IMR-90 (cell line): ENCODE measurements around the gene CTBP2. TPM values are rescaled to one million over a fixed set of nuclear protein-coding genes. Genes with fewer than 3 reads are reported as not detected.

Experiments used
- ATAC-seq: fragments of 200-7000 bp; cut with Tn5 transposase; 2 replicates; pipeline ENCODE4 v1.9.1; 2020; ENCODE audit warnings: low read depth, mild to moderate bottlenecking, moderate library complexity
- BruUV-seq: library from RNA; stranded (reverse); fragments of 400-500 nt; replicated peaks from 2 replicates; lab custom pipeline; 2021; lab: Mats Ljungman, UMichigan
- CTCF ChIA-PET: fragments of 300-600 bp; formaldehyde crosslinking; extraction: SDS; loops from one replicate; lab custom pipeline; 2021; ENCODE audit warnings: antibody characterized with exemption; lab: Yijun Ruan, JAX
- POLR2A ChIA-PET: fragments of 300-600 bp; sonication (Branson Sonifier 250); formaldehyde crosslinking; loops from one replicate; lab custom pipeline; 2022; ENCODE audit warnings: antibody characterized with exemption; ENCODE audit not compliant: unreplicated experiment; lab: Charles Lee
- DNase-seq: peaks from one replicate; pipeline ENCODE4 v3.0.0; 2013
- H2AFZ ChIP-seq: replicated peaks from 2 replicates; pipeline ENCODE3; 2013; ENCODE audit warnings: low read length, mild to moderate bottlenecking; ENCODE audit not compliant: poor library complexity
- H2AK5ac ChIP-seq: 2 replicates; pipeline ENCODE4 v1.6.1; 2013; ENCODE audit warnings: low read depth, low read length, inconsistent platforms
- H2AK9ac ChIP-seq: replicated peaks from 2 replicates; pipeline ENCODE3; 2013; ENCODE audit warnings: mild to moderate bottlenecking, low read depth, low read length, moderate library complexity; ENCODE audit not compliant: poor library complexity
- H2BK120ac ChIP-seq: 2 replicates; pipeline ENCODE4 v1.6.1; 2013; ENCODE audit warnings: low read depth, low read length, inconsistent platforms
- H2BK15ac ChIP-seq: 3 replicates; pipeline ENCODE4 v1.6.1; 2013; ENCODE audit warnings: low read depth, low read length, inconsistent platforms
- H2BK20ac ChIP-seq: 2 replicates; pipeline ENCODE4 v1.6.1; 2013; ENCODE audit warnings: low read depth, mild to moderate bottlenecking, inconsistent platforms, low read length, moderate library complexity
- H2BK5ac ChIP-seq: 2 replicates; pipeline ENCODE4 v1.6.1; 2013; ENCODE audit warnings: mild to moderate bottlenecking, low read depth, low read length, inconsistent platforms; ENCODE audit not compliant: poor library complexity, severe bottlenecking
- H3K14ac ChIP-seq: replicated peaks from 2 replicates; pipeline ENCODE4 v1.6.1; 2013; ENCODE audit warnings: low read depth, low read length, inconsistent platforms
- H3K18ac ChIP-seq: 2 replicates; pipeline ENCODE4 v1.6.1; 2013; ENCODE audit warnings: low read depth, low read length, control low read depth
- H3K23ac ChIP-seq: 2 replicates; pipeline ENCODE4 v1.6.1; 2013; ENCODE audit warnings: low read depth, low read length, inconsistent platforms
- H3K27ac ChIP-seq: 2 replicates; pipeline ENCODE4 v1.5.1; 2013; ENCODE audit warnings: mild to moderate bottlenecking, control low read depth, low read length; ENCODE audit not compliant: insufficient read depth
- H3K27me3 ChIP-seq: 2 replicates; pipeline ENCODE4 v1.6.1; 2013; ENCODE audit warnings: low read length; ENCODE audit not compliant: control insufficient read depth, insufficient read depth
- H3K36me3 ChIP-seq: 2 replicates; pipeline ENCODE4 v1.6.1; 2013; ENCODE audit warnings: low read length, mixed read lengths; ENCODE audit not compliant: control insufficient read depth, insufficient read depth
- H3K4ac ChIP-seq: 2 replicates; pipeline ENCODE4 v1.6.1; 2013; ENCODE audit warnings: low read depth, low read length, inconsistent platforms
- H3K4me1 ChIP-seq: 2 replicates; pipeline ENCODE4 v1.6.1; 2013; ENCODE audit warnings: low read length, mixed read lengths; ENCODE audit not compliant: control insufficient read depth, insufficient read depth
- H3K4me2 ChIP-seq: 2 replicates; pipeline ENCODE4 v1.6.1; 2013; ENCODE audit warnings: low read depth, mild to moderate bottlenecking, control low read depth, low read length, moderate library complexity
- H3K4me3 ChIP-seq: 2 replicates; pipeline ENCODE4 v1.5.1; 2013; ENCODE audit warnings: low read depth, mild to moderate bottlenecking, control low read depth, low read length, moderate library complexity; ENCODE audit not compliant: insufficient read depth
- H3K56ac ChIP-seq: 2 replicates; pipeline ENCODE4 v1.6.1; 2013; ENCODE audit warnings: low read length, inconsistent platforms; ENCODE audit not compliant: insufficient read depth; ENCODE audit errors: extremely low read depth
- H3K79me1 ChIP-seq, 2 experiments: 2 replicates each; pipeline ENCODE4 v1.6.1; 2013; ENCODE audit warnings: low read length in 2 of 2, inconsistent platforms in 1 of 2, low read depth in 1 of 2
- H3K9ac ChIP-seq: 2 replicates; pipeline ENCODE4 v1.6.1; 2013; ENCODE audit warnings: low read depth, low read length, control low read depth
- H3K9me1 ChIP-seq: 2 replicates; pipeline ENCODE4 v1.6.1; 2013; ENCODE audit warnings: low read length, inconsistent platforms; ENCODE audit not compliant: insufficient read depth
- H3K9me3 ChIP-seq: 2 replicates; pipeline ENCODE4 v1.6.1; 2013; ENCODE audit warnings: low read length; ENCODE audit not compliant: control insufficient read depth, insufficient read depth
- H4K20me1 ChIP-seq: 2 replicates; pipeline ENCODE4 v1.6.1; 2013; ENCODE audit warnings: low read length, inconsistent platforms; ENCODE audit not compliant: insufficient read depth
- H4K5ac ChIP-seq: 2 replicates; pipeline ENCODE4 v1.6.1; 2013; ENCODE audit warnings: mild to moderate bottlenecking, low read depth, low read length, control low read depth
- H4K8ac ChIP-seq, 2 experiments: 2 replicates each; pipeline ENCODE4 v1.6.1; 2013; ENCODE audit warnings: low read depth in 2 of 2, low read length in 2 of 2, control low read depth in 1 of 2, inconsistent platforms in 1 of 2
- H4K91ac ChIP-seq: 2 replicates; pipeline ENCODE4 v1.6.1; 2013; ENCODE audit warnings: low read depth, low read length, inconsistent platforms; ENCODE audit not compliant: insufficient read depth
- CTCF ChIP-seq: conservative IDR thresholded peaks from 2 replicates; pipeline ENCODE4 v1.5.1; 2012; ENCODE audit warnings: mild to moderate bottlenecking, low read depth, low read length, improper control_type of control experiment
- ELK1 ChIP-seq: fragments of 150-350 bp; IDR thresholded peaks from 2 replicates; pipeline ENCODE4 v1.6.1; 2016; ENCODE audit warnings: low read depth, mild to moderate bottlenecking, low read length, moderate library complexity, borderline replicate concordance
- FOS ChIP-seq: fragments of 150-350 bp; IDR thresholded peaks from 2 replicates; pipeline ENCODE4 v1.6.1; 2016; ENCODE audit warnings: low read depth, low read length
- MAFK ChIP-seq: IDR thresholded peaks from 2 replicates; pipeline ENCODE4 v1.6.1; 2012; ENCODE audit warnings: low read depth, low read length, improper control_type of control experiment
- MXI1 ChIP-seq: IDR thresholded peaks from 2 replicates; pipeline ENCODE4 v1.6.1; 2012; ENCODE audit warnings: low read depth, mild to moderate bottlenecking, low read length, moderate library complexity, borderline replicate concordance
- POLR2A ChIP-seq: IDR thresholded peaks from 2 replicates; pipeline ENCODE4 v1.6.1; 2012; ENCODE audit warnings: mild to moderate bottlenecking, low read depth, low read length
- RAD21 ChIP-seq: IDR thresholded peaks from 2 replicates; pipeline ENCODE4 v1.6.1; 2012; ENCODE audit warnings: low read length, improper control_type of control experiment
- WGBS, 2 experiments: methylation state at CpG; one replicate each; pipeline versions ENCODE4 v1.1.5 to v1.1.7; 2013; ENCODE audit warnings: missing lambda C conversion rate in 2 of 2; ENCODE audit not compliant: insufficient read length in 1 of 2; ENCODE audit errors: extremely low coverage in 2 of 2; 5-methylcytosine and 5-hydroxymethylcytosine counted together
- dilution Hi-C: fragments of 300-500 bp; cut with HindIII; formaldehyde crosslinking; loops from one replicate; pipeline ENCODE4 v1.14.3; 2018; ENCODE audit warnings: low sequenced_read_pairs; ENCODE audit not compliant: unreplicated experiment
- in situ Hi-C: fragments of 300-500 bp; cut with MboI; formaldehyde crosslinking; loops from 3 replicates; pipeline ENCODE4 v1.14.3; 2019; ENCODE audit warnings: low sequenced_read_pairs, inconsistent platforms, mixed read lengths
- intact Hi-C: fragments of 100-400 bp; cut with micrococcal nuclease; formaldehyde crosslinking; loops from 2 replicates; pipeline ENCODE4 v1.10.0; 2022
- polyA plus RNA-seq, 3 experiments: library from polyadenylated mRNA; depleted of rRNA; stranded (reverse); fragments of >200 nt; gene quantifications; 2 replicates each; pipeline ENCODE4 v1.2.3, GENCODE V29; 2012; ENCODE audit warnings: low replicate concordance in 1 of 3
- total RNA-seq: library from RNA; depleted of rRNA; stranded (reverse); fragments of >200 nt; gene quantifications from 2 replicates; pipeline ENCODE4 v1.2.3, GENCODE V29; 2012
- TF ChIP-seq, protein P1 (sequence below): fragments of 150-350 bp; IDR thresholded peaks from 2 replicates; pipeline ENCODE4 v1.6.1; 2017; ENCODE audit warnings: mild to moderate bottlenecking, antibody characterized with exemption, low read length, low read depth

The CTBP2 gene
- total and polyA plus RNA-seq, 2 of the 4 experiments (the other 2 are of a cell fraction): 81.0 to 86.6 TPM

DNA sequence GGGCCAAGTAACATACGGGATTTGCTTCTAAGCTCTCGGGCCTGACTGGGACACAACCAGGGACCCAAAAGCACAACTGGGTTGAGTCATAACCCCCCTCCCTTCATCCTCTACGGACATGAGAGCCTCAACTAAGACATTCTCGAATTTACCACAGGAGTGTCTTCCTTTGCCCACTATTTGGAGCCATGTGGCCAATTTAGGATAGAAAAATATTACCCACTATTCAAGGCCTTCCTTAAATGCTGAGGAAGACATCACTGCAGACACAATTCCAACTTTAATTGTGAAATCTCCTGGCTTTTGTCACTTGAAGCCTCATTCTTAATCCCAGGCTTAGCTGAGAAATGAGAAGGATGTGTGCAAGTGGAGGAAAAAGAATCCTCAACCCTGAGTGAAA lies 11.8 kb downstream of the CTBP2 start:
- Histone ChIP-seq H3K18ac (no peak overlapping the region), H3K4me3 (no peak overlapping the region), H3K27me3 (no peaks in the 10 kb centered on the region), H3K9ac (no peak overlapping the region), H3K79me1 (peaks cover 15 to 83% of the 10 kb centered on the region in 2 experiments; a peak in 3 of 4 replicates), H3K56ac (no peak overlapping the region), H3K4me2 (no peak overlapping the region), H2AK5ac (peak overlapping the region; percentile 7; the same call in 1 of the 2 replicates), H2BK5ac (no peak overlapping the region), H2AFZ (no peak overlapping the region), H3K27ac (no peak overlapping the region; the same call in 1 of the 2 replicates), H2BK20ac (no peak overlapping the region; the same call in 1 of the 2 replicates), H4K91ac (no peak overlapping the region), H3K23ac (no peak overlapping the region; the same call in 1 of the 2 replicates), H4K20me1 (peaks cover 95% of the 10 kb centered on the region), H4K8ac (no peak overlapping the region), H3K36me3 (peaks cover 14% of the 10 kb centered on the region), H2BK120ac (0 out of 2 replicates have a peak overlapping the region, but pooled peaks have one; percentile 18), H4K5ac (no peak overlapping the region), H3K4ac (peak overlapping the region; percentile 18; the same call in 1 of the 2 replicates), H3K9me3 (no peaks in the 10 kb centered on the region), H2AK9ac (no peak overlapping the region), H2BK15ac (no peak overlapping the region), H3K14ac (no peak overlapping the region), H3K4me1 (peaks cover 46% of the 10 kb centered on the region), H3K9me1 (peaks cover 40% of the 10 kb centered on the region)
- ChIA-PET CTCF (interaction anchor here (0.7 kb wide), 1 partner anchor 70 kb away, joined by 4 read pairs; no protein-coding TSS in a partner anchor), POLR2A (no interaction called here)
- intact Hi-C loops (loop anchor here (2.0 to 5.0 kb wide), 3 partner anchors 46 to 101 kb away; no protein-coding TSS in a partner anchor), dilution Hi-C loops (no loop called here), in situ Hi-C loops (no loop called here)
- ATAC-seq (no peak), DNase-seq (no peak)
- 76% methylated on average over 2 of the region's 4 CpGs; no CpG with 5 or more reads in 1 of the 2 experiments for WGBS, 2 experiments
- BruUV-seq: no TSS peak
- TF ChIP-seq CTCF (no peak), FOS (no peak), MXI1 (no peak), RAD21 (no peak), ELK1 (no peak), MAFK (no peak), POLR2A (no peak)
- TF ChIP-seq, protein P1, sequence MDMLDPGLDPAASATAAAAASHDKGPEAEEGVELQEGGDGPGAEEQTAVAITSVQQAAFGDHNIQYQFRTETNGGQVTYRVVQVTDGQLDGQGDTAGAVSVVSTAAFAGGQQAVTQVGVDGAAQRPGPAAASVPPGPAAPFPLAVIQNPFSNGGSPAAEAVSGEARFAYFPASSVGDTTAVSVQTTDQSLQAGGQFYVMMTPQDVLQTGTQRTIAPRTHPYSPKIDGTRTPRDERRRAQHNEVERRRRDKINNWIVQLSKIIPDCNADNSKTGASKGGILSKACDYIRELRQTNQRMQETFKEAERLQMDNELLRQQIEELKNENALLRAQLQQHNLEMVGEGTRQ: no peak
